Liver (tissue), 3 donors: ENCODE measurements around the gene MPC2.

ENCODE experiments used
- CTCF ChIP-seq: fragments of 150-350 bp; IDR thresholded peaks from 2 replicates; pipeline ENCODE4 v1.5.1; 2017; ENCODE audit warnings: improper control_type of control experiment, low read depth, low read length; ENCODE audit not compliant: missing input control
- EGR1 ChIP-seq, 2 donors: IDR thresholded peaks; 2 replicates each; pipeline ENCODE4 v1.6.1; 2016 to 2018; ENCODE audit warnings: antibody characterized with exemption in 2 of 2, low read depth in 2 of 2
- GABPA ChIP-seq, 2 donors: IDR thresholded peaks in 1 of 2; conservative IDR thresholded peaks in 1 of 2; 2 replicates each; pipeline ENCODE4 v1.6.1; 2016; ENCODE audit warnings: antibody characterized with exemption in 2 of 2, mild to moderate bottlenecking in 1 of 2, moderate library complexity in 1 of 2
- JUND ChIP-seq, 2 donors: IDR thresholded peaks; 2 replicates each; pipeline ENCODE4 v1.6.1; 2016; ENCODE audit warnings: antibody characterized with exemption in 2 of 2
- RAD21 ChIP-seq, 2 donors: IDR thresholded peaks; 2 replicates each; pipeline ENCODE4 v1.6.1; 2016; ENCODE audit warnings: antibody characterized with exemption in 2 of 2, mild to moderate bottlenecking in 2 of 2
- REST ChIP-seq: IDR thresholded peaks from 2 replicates; pipeline ENCODE4 v1.6.1; 2016; ENCODE audit warnings: antibody characterized with exemption, mild to moderate bottlenecking
- SP1 ChIP-seq: IDR thresholded peaks from 2 replicates; pipeline ENCODE4 v1.6.1; 2018; ENCODE audit warnings: antibody characterized with exemption, mild to moderate bottlenecking
- TAF1 ChIP-seq: conservative IDR thresholded peaks from 2 replicates; pipeline ENCODE4 v1.6.1; 2016; ENCODE audit warnings: antibody characterized with exemption, mild to moderate bottlenecking
- donor health status: healthy.
- donor health status: healthy.

GRCh38 chr1:167950569-167950968 lies 13.7 kb upstream of the MPC2 start:
- TF ChIP-seq EGR1 (IDR thresholded peaks at IDR 0.05; ENCODE audit: low read depth in 2 of 2) (no peak), CTCF (no peak), GABPA (IDR thresholded peaks at IDR 0.05 in 1 of 2, conservative IDR thresholded peaks at IDR 0.05 in 1 of 2) (no peak), REST (no peak), JUND (IDR thresholded peaks at IDR 0.05) (peak in 1 of 2 donors; percentile 55), TAF1 (no peak), RAD21 (IDR thresholded peaks at IDR 0.05) (no peak), SP1 (no peak)
